Osteocyte (in vitro differentiated cells): Measurements from ENCODE around the gene CADPS. TPM values are rescaled to one million over a fixed set of nuclear protein-coding genes. Genes with fewer than 3 reads are reported as not detected.

ENCODE experiments used
- DNase-seq: peaks from one replicate; pipeline ENCODE4 v3.0.0; 2021; ENCODE audit warnings: mixed read lengths; ENCODE audit not compliant: unreplicated experiment; ENCODE audit errors: extremely low spot score
- H3K27ac Mint-ChIP-seq: one replicate; pipeline ENCODE4 v1.8.0; 2021; ENCODE audit warnings: mild to moderate bottlenecking, mixed read lengths; ENCODE audit not compliant: unreplicated experiment
- H3K27me3 Mint-ChIP-seq: one replicate; pipeline ENCODE4 v1.8.0; 2021; ENCODE audit warnings: mixed read lengths; ENCODE audit not compliant: unreplicated experiment
- H3K36me3 Mint-ChIP-seq: one replicate; pipeline ENCODE4 v1.8.0; 2021; ENCODE audit warnings: mixed read lengths; ENCODE audit not compliant: unreplicated experiment
- H3K4me1 Mint-ChIP-seq: one replicate; pipeline ENCODE4 v1.8.0; 2021; ENCODE audit warnings: mixed read lengths; ENCODE audit not compliant: unreplicated experiment
- H3K4me3 Mint-ChIP-seq: one replicate; pipeline ENCODE4 v1.8.0; 2021; ENCODE audit warnings: mild to moderate bottlenecking, moderate library complexity, mixed read lengths; ENCODE audit not compliant: unreplicated experiment
- H3K9me3 Mint-ChIP-seq: one replicate; pipeline ENCODE4 v1.8.0; 2021; ENCODE audit warnings: mixed read lengths; ENCODE audit not compliant: unreplicated experiment
- CTCF ChIP-seq: fragments of 200-600 bp; sonication (generic); IDR thresholded peaks from 2 replicates; pipeline ENCODE4 v1.5.0; 2021; ENCODE audit warnings: antibody characterized with exemption, mild to moderate bottlenecking, moderate library complexity
- total RNA-seq: library from RNA; stranded (reverse); gene quantifications from 2 replicates; pipeline ENCODE4 v1.2.1, GENCODE V29; 2021

The CADPS gene
- total RNA-seq, 1 donor from 2014 or later: not detected

- Mint-ChIP-seq H3K36me3 (no peaks in the 10 kb centered on the region), H3K27ac (no peak overlapping the region), H3K4me1 (no peaks in the 10 kb centered on the region), H3K9me3 (no peaks in the 10 kb centered on the region), H3K4me3 (no peak overlapping the region), H3K27me3 (peaks cover 6% of the 10 kb centered on the region)
- no peak for TF ChIP-seq CTCF
- no peak for DNase-seq
These were observed 412.4 kb downstream of the CADPS start for GRCh38 chr3:62462788-62463187.

GRCh38 chr3:62462104-62462762, 413.0 kb downstream of the CADPS start:
- Mint-ChIP-seq H3K4me3 (no peak overlapping the region), H3K9me3 (no peaks in the 10 kb centered on the region), H3K27ac (no peak overlapping the region), H3K27me3 (peaks cover 6% of the 10 kb centered on the region), H3K4me1 (no peaks in the 10 kb centered on the region), H3K36me3 (no peaks in the 10 kb centered on the region)
- no peak for DNase-seq
- TF ChIP-seq CTCF: no peak

- Mint-ChIP-seq H3K4me3 (no peak overlapping the region), H3K4me1 (no peaks in the 10 kb centered on the region), H3K9me3 (no peaks in the 10 kb centered on the region), H3K27ac (no peak overlapping the region), H3K27me3 (peaks cover 20% of the 10 kb centered on the region), H3K36me3 (no peaks in the 10 kb centered on the region)
- DNase-seq: no peak
- no peak for TF ChIP-seq CTCF
These were observed 420.3 kb downstream of the CADPS start for GRCh38 chr3:62454916-62455315.

- Mint-ChIP-seq H3K4me1 (no peaks in the 10 kb centered on the region), H3K36me3 (no peaks in the 10 kb centered on the region), H3K9me3 (no peaks in the 10 kb centered on the region), H3K27me3 (peaks cover 18% of the 10 kb centered on the region), H3K4me3 (no peak overlapping the region), H3K27ac (no peak overlapping the region)
- no peak for TF ChIP-seq CTCF
- no peak for DNase-seq
These were observed 421.8 kb downstream of the CADPS start for GRCh38 chr3:62453448-62453847.

GRCh38 chr3:62451211-62451887, 423.9 kb downstream of the CADPS start:
- H3K4me1 Mint-ChIP-seq: no peaks in the 10 kb centered on the region
- H3K4me3 Mint-ChIP-seq: no peak overlapping the region
- H3K27me3 Mint-ChIP-seq: peaks cover 17% of the 10 kb centered on the region
- H3K27ac Mint-ChIP-seq: no peak overlapping the region
- no peak for TF ChIP-seq CTCF
- H3K36me3 Mint-ChIP-seq: no peaks in the 10 kb centered on the region
- H3K9me3 Mint-ChIP-seq: no peaks in the 10 kb centered on the region
- no peak for DNase-seq
